ENCODE measurements around the gene HPSE.
"Not testable (repeated sequence)": the region's sequence is repeated elsewhere in the genome, so short reads cannot be mapped to it uniquely, and the experiment has no call there.

The HPSE gene

GRCh38 chr4:83331956-83332355 is 2.7 kb downstream of the HPSE start:
- no peak for DNase-seq (ENCODE audit: low spot score)

GRCh38 chr4:83329521-83330110 is 5.0 kb downstream of the HPSE start:
- DNase-seq (ENCODE audit: low spot score) = peak; percentile 30

- no peak for DNase-seq (ENCODE audit: low spot score)
These were observed 6.0 kb downstream of the HPSE start for GRCh38 chr4:83328521-83329187.

- DNase-seq (ENCODE audit: low spot score) = no peak
These were observed 8.1 kb downstream of the HPSE start for GRCh38 chr4:83326546-83326945.

GRCh38 chr4:83325306-83325705 is 9.3 kb downstream of the HPSE start:
- not testable (repeated sequence) for DNase-seq (ENCODE audit: low spot score)

GRCh38 chr4:83323136-83323535 is 11.5 kb downstream of the HPSE start:
- no peak for DNase-seq (ENCODE audit: low spot score)

GRCh38 chr4:83320548-83320947 is 14.1 kb downstream of the HPSE start:
- peak; percentile 82 for DNase-seq (ENCODE audit: low spot score)

GRCh38 chr4:83318666-83319065 is 16.0 kb downstream of the HPSE start:
- no peak for DNase-seq (ENCODE audit: low spot score)

- no peak for DNase-seq (ENCODE audit: low spot score)
These were observed 17.0 kb downstream of the HPSE start for GRCh38 chr4:83317671-83318070.

GRCh38 chr4:83316459-83317165 is 18.0 kb downstream of the HPSE start:
- DNase-seq (ENCODE audit: low spot score) = no peak

- DNase-seq (ENCODE audit: low spot score) = no peak
These were observed 19.2 kb downstream of the HPSE start for GRCh38 chr4:83315341-83315870.

GRCh38 chr4:83308672-83309071 is 26.0 kb downstream of the HPSE start:
- no peak for DNase-seq (ENCODE audit: low spot score)

GRCh38 chr4:83307920-83308319 is 26.7 kb downstream of the HPSE start:
- DNase-seq (ENCODE audit: low spot score) = no peak

GRCh38 chr4:83305187-83305586 is 29.5 kb downstream of the HPSE start:
- no peak for DNase-seq (ENCODE audit: low spot score)

- DNase-seq (ENCODE audit: low spot score) = no peak
These were observed 36.9 kb downstream of the HPSE start for GRCh38 chr4:83297548-83298260.

GRCh38 chr4:83293305-83294046 is 41.2 kb downstream of the HPSE start:
- DNase-seq (ENCODE audit: low spot score) = no peak

- not testable (repeated sequence) for DNase-seq (ENCODE audit: low spot score)
These were observed 44.4 kb downstream of the HPSE start for GRCh38 chr4:83290059-83290774.

- not testable (repeated sequence) for DNase-seq (ENCODE audit: low spot score)
These were observed 46.3 kb downstream of the HPSE start for GRCh38 chr4:83288381-83288780.

- peak; percentile 58 for DNase-seq (ENCODE audit: low spot score)
These were observed 49.6 kb downstream of the HPSE start for GRCh38 chr4:83285055-83285407.

GRCh38 chr4:83284193-83285054 is 50.2 kb downstream of the HPSE start, which contains the start of gene COQ2:
COQ2 (minus strand) TSS chr4:83284798; CDS start chr4:83284764, 34 bp downstream.
- peak; percentile 98 for DNase-seq (ENCODE audit: low spot score)

Measured in AG08395 (cell line).